Spinal cord (tissue), 10 donors: ENCODE results near the gene FRYL. TPM values are rescaled to one million over a fixed set of nuclear protein-coding genes. Genes with fewer than 3 reads are reported as not detected.

Experiments
- DNase-seq, 6 donors: peaks; one replicate each; pipeline versions ENCODE4 v3.0.0 to v3.0.0-alpha.2; 2013 to 2015; ENCODE audit warnings: low spot score in 6 of 6, low read depth in 4 of 6
- H3K27ac ChIP-seq: one replicate; pipeline ENCODE4 v1.5.1; 2013; ENCODE audit warnings: low read depth, low read length, control low read depth
- H3K27me3 ChIP-seq: one replicate; pipeline ENCODE4 v1.6.1; 2013; ENCODE audit warnings: low read length; ENCODE audit not compliant: control insufficient read depth, insufficient read depth
- H3K36me3 ChIP-seq: one replicate; pipeline ENCODE4 v1.6.1; 2013; ENCODE audit warnings: low read length; ENCODE audit not compliant: control insufficient read depth, insufficient read depth
- H3K4me1 ChIP-seq: one replicate; pipeline ENCODE4 v1.6.1; 2013; ENCODE audit warnings: low read length; ENCODE audit not compliant: control insufficient read depth, insufficient read depth
- H3K4me3 ChIP-seq: one replicate; pipeline ENCODE4 v1.5.1; 2013; ENCODE audit warnings: low read depth, low read length, control low read depth
- H3K9me3 ChIP-seq: one replicate; pipeline ENCODE4 v1.6.1; 2013; ENCODE audit warnings: low read length; ENCODE audit not compliant: control insufficient read depth, insufficient read depth
- WGBS: methylation state at CpG from one replicate; pipeline ENCODE4 v1.1.5; 2013; ENCODE audit warnings: missing lambda C conversion rate; ENCODE audit not compliant: insufficient coverage; 5-methylcytosine and 5-hydroxymethylcytosine counted together
- polyA plus RNA-seq, 2 donors: library from polyadenylated mRNA; unstranded; fragments of 120-200 nt; gene quantifications; one replicate each; pipeline ENCODE4 v1.2.1, GENCODE V29; 2013; ENCODE audit not compliant: insufficient read length in 2 of 2
- total RNA-seq, 2 donors: library from RNA; depleted of rRNA in 1 of 2; stranded (reverse); fragments of 120-200 nt in 1 of 2; fragments of >200 nt in 1 of 2; gene quantifications; one replicate each; pipeline versions ENCODE4 v1.2.3 to v1.2.4, GENCODE V29; 2013 to 2014
- donor health status: healthy.

The FRYL gene
- total and polyA plus RNA-seq, 4 donors = 27.0 to 120 (median 55.7) TPM

DNA sequence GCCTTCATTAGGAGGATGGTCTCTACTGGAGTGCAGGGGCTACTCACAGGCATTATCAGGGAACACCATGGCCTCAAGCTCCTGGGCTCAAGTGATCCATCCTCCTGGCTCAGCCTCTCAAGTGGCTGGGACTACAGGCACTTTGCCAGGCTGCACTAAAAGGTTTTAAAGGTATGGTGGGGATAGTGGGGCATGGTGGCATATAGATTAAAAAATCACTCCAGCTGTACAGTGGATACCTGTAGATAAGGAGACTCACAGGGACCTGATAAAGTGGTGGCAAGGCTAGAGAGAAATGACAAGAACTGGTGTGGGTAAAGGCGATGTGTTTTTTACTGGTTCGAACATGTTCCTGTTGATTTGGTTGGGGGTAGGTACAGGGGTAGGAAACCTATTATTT is 284.1 kb downstream of the FRYL start:
- Histone ChIP-seq H3K9me3 (no peaks in the 10 kb centered on the region), H3K4me3 (no peak overlapping the region), H3K36me3 (no peaks in the 10 kb centered on the region), H3K4me1 (peaks cover 5% of the 10 kb centered on the region), H3K27me3 (peaks cover 18% of the 10 kb centered on the region), H3K27ac (no peak overlapping the region)
- 100% methylated on average over 2 of the region's 2 CpGs for WGBS
- DNase-seq = no peak

- Histone ChIP-seq H3K27me3 (peaks cover 36% of the 10 kb centered on the region), H3K36me3 (no peaks in the 10 kb centered on the region), H3K9me3 (no peaks in the 10 kb centered on the region), H3K4me1 (peaks cover 13% of the 10 kb centered on the region), H3K4me3 (no peak overlapping the region), H3K27ac (no peak overlapping the region)
- WGBS = no CpG with 5 or more reads among the region's 4 CpGs
- DNase-seq = no peak
Measured at GRCh38 chr4:48493452-48494100, 286.5 kb downstream of the FRYL start.

DNA sequence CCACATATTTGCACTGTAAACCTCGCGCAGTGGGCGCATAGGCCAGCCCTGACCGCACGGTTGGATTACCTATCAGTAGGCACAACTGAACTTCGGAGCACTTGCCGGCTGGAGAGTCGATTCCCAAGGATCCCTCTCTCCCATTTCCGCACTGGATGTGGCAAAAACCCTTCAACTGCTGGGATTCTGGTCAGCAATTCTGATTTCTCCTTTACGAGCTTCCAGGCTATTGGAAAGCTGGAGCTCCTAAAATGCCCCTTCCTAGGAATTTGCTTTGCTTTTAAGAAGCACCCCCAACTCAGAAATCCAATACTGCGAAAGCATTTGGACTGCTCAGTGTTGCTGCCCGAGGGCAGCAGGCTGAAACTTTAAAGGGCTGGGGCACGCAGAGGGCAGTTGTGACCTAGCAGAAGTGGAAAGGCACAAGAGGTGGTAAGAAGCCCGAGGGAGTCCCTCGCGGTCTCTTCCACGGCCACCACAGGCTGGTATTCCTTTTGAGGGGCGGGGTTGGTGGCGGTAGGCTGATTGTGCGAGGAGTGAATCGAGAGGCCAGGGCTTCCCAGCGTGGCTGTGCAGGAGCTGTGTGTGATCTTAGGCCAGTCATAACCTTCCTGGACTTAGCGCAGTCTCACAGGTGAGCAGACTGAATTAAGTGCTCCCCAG is 288.4 kb downstream of the FRYL start:
- Histone ChIP-seq H3K9me3 (no peaks in the 10 kb centered on the region), H3K36me3 (no peaks in the 10 kb centered on the region), H3K27ac (no peak overlapping the region), H3K27me3 (peaks cover 44% of the 10 kb centered on the region), H3K4me1 (peaks cover 13% of the 10 kb centered on the region), H3K4me3 (no peak overlapping the region)
- 34% methylated on average over 20 of the region's 23 CpGs for WGBS
- DNase-seq = no peak

DNA sequence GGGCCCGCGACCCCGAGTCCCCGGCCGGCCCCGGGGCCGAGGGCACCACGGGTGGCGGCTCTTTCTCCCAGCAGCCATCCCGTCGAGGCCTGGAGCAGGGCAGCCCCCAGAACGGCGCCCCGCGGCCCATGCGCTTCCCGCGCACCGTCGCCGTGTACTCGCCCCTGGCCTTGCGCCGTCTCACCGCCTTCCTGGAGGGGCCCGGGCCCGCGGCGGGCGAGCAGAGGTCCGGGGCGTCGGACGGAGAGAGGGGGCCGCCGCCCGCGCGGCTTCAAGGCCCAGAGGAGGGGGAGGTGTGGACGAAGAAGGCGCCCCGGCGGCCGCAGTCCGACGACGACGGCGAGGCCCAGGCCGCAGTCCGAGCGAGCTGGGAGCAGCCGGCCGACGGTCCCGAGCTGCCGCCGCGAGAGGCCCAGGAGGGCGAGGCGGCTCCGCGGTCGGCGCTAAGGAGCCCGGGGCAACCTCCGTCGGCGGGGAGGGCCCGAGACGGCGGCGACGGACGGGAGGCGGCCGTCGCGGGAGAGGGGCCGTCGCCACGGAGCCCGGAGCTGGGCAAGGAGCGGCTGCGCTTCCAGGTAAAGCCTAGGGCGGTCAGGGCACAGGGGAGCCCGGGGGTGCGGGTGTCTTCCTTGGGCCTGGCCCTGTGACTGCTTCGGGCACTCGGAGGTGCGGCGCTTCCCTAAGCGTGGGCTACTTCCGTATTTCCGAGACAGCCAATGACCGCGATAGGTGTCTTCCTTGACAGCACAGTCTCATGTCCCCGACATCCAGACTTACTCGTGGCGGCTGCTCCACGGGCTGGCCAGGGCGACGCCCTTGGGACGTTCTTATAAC is 289.2 kb downstream of the FRYL start:
- no peak for DNase-seq
- Histone ChIP-seq H3K4me3 (no peak overlapping the region), H3K27me3 (peaks cover 45% of the 10 kb centered on the region), H3K4me1 (peaks cover 13% of the 10 kb centered on the region), H3K36me3 (no peaks in the 10 kb centered on the region), H3K27ac (no peak overlapping the region), H3K9me3 (no peaks in the 10 kb centered on the region)
- WGBS = 4% methylated on average over 104 of the region's 104 CpGs

DNA sequence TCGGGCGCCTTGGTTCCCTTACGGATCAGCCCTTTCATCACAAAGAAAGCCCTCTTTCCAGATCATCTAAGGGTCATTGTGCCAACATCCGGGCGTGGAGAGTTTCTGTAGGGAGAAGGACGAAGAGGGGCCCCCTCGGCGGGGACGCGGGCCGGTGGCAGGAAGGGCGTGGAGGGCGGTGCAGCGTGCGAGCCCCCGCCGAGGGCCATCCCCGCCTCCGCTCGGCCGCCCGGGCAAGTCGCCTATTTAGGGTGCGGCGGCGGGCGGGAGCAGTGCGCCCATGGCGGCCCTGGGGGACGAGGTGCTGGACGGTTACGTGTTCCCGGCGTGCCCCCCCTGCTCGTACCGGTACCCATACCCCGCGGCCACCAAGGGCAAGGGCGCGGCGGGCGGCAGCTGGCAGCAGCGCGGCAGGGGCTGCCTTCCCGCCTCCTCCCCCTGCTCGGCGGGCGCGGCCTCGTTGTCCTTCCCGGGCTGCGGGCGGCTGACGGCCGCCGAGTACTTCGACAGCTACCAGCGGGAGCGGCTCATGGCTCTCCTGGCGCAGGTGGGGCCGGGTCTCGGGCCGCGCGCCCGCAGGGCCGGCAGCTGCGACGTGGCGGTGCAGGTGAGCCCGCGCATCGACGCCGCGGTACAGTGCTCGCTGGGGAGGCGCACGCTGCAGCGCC is 289.9 kb downstream of the FRYL start, which contains the start of gene ZAR1:
TSS of gene ZAR1 (plus strand) at position 241 of the 668 bp plus-strand sequence. CDS start at position 281, 40 bp downstream.
- H3K9me3 ChIP-seq = no peaks in the 10 kb centered on the region
- H3K4me3 ChIP-seq = no peak within 1 kb of the TSS
- no peaks in the 10 kb centered on the region for H3K36me3 ChIP-seq
- DNase-seq = peak in 1 of 6 donors; percentile 29
- peaks cover 13% of the 10 kb centered on the region for H3K4me1 ChIP-seq
- peaks cover 50% of the 10 kb centered on the region for H3K27me3 ChIP-seq
- WGBS = under 1% methylated on average over 79 of the region's 80 CpGs
- H3K27ac ChIP-seq = no peak within 1 kb of the TSS

GRCh38 chr4:48489683-48490011 is 290.4 kb downstream of the FRYL start:
- WGBS = 2% methylated on average over 13 of the region's 14 CpGs
- DNase-seq = no peak
- H3K9me3 ChIP-seq = no peaks in the 10 kb centered on the region
- no peaks in the 10 kb centered on the region for H3K36me3 ChIP-seq
- H3K27me3 ChIP-seq = peaks cover 55% of the 10 kb centered on the region
- no peak overlapping the region for H3K4me3 ChIP-seq
- no peak overlapping the region for H3K27ac ChIP-seq
- peaks cover 13% of the 10 kb centered on the region for H3K4me1 ChIP-seq

GRCh38 chr4:48484494-48485168 is 295.4 kb downstream of the FRYL start:
- no peak overlapping the region for H3K4me3 ChIP-seq
- no peak overlapping the region for H3K27ac ChIP-seq
- H3K9me3 ChIP-seq = no peaks in the 10 kb centered on the region
- 25% methylated on average over 18 of the region's 22 CpGs for WGBS
- H3K27me3 ChIP-seq = peaks cover 61% of the 10 kb centered on the region
- peaks cover 9% of the 10 kb centered on the region for H3K4me1 ChIP-seq
- no peak for DNase-seq
- no peaks in the 10 kb centered on the region for H3K36me3 ChIP-seq

- H3K4me1 ChIP-seq = peaks cover 7% of the 10 kb centered on the region
- DNase-seq = peak in 1 of 6 donors; percentile 29
- no peak overlapping the region for H3K27ac ChIP-seq
- no peak overlapping the region for H3K4me3 ChIP-seq
- H3K27me3 ChIP-seq = peaks cover 54% of the 10 kb centered on the region
- H3K36me3 ChIP-seq = no peaks in the 10 kb centered on the region
- 4% methylated on average over 66 of the region's 66 CpGs for WGBS
- no peaks in the 10 kb centered on the region for H3K9me3 ChIP-seq
Measured at GRCh38 chr4:48483777-48484493, 296.1 kb downstream of the FRYL start.
